Activated CD8-positive, alpha-beta memory T cell treated with anti-CD3 and anti-CD28 coated beads, Interleukin-2, amount 50 U/mL, for 48 hours (primary cell): ENCODE results near the gene ARHGEF2.

Source experiments
- DNase-seq: peaks from one replicate; pipeline ENCODE4 v3.0.0-alpha.2; 2020

Gene ARHGEF2

DNA sequence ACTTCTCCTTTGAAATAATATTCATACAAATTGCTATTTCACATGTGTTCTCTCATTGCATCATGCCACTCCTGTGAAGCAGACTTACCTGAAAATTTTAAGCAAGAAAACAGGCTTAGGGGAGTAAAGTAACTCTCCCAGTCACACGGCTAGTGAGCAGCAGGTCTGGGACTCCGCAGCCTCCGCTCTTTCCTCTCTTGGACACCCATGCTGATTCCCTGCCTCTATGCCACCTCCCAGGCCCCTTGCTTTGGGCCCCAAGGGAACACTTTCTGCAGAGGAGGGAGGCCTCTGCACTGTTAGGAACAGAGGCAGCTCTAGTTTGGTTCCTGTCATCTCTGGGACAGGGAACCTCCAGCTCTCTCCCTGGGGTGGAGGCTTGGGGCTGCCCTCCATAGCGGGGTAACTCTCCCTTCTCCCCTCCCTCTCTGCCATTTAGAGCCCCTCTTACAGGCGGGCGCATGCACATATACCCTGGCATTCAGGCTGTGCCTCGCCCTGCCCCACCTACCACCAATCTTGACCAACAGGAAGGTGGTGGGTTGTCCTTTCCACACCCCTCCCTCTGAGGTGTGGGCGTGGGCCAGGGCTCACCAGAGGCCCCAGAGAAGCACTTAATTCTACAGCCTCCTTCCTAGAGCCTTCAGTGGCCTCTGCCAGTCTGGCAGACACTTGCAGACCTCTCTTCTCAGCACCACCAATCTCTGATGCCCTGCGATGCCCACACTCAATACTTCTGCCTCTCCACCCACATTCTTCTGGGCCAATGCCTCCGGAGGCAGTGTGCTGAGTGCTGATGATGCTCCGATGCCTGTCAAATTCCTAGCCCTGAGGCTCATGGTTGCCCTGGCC is 37.1 kb downstream of the ARHGEF2 start, which contains the start of gene RXFP4:
RXFP4 (plus strand) TSS at position 646 of the 852 bp plus-strand sequence; CDS start at position 718, 72 bp downstream.
- DNase-seq, result no peak

DNA sequence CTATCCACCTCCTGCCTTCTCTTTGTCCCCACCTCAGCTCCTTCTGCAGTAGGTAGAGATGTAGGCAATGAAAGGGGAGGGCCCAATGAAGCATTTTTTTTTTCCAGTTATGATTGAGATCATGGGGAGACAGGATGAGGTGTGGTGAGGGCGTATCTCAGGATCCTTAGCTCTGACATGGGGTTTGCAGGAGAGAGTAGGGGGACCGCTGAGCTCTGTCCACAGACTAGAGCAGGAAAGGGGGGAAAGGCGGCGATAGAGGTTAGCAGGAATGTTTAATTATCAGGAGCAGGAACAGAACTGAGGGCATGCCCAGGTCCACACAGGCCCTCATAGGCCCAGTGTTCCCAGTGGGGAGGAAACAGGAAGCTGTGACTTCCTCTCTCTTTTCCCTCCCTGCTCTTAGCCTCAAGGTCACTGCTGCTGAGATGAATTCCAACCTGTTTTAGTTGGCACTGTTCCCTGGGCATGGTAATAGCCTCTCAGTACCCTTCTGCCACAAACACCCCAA is 37.8 kb downstream of the ARHGEF2 start:
- no peak for DNase-seq

DNA sequence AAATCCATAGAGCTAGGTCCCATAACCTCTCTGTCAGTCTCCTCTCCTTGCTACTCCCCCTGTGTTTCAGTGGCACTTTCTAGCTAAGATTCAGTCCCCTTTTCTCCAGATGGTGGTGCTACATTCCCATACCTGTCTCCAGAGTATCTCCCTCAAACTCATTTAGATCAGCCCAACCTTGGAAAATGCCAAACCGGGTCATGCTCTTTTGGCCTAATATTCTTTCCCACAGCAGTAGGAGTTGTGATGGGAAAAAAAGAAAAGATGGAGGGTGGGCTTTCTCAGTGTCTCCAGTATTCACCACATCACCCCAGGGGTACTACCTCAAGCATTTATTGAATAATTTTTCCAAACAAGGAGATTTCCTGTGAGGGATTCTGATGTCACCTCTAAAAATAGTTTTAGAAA is 40.1 kb downstream of the ARHGEF2 start:
- peak; percentile 48 for DNase-seq

DNA sequence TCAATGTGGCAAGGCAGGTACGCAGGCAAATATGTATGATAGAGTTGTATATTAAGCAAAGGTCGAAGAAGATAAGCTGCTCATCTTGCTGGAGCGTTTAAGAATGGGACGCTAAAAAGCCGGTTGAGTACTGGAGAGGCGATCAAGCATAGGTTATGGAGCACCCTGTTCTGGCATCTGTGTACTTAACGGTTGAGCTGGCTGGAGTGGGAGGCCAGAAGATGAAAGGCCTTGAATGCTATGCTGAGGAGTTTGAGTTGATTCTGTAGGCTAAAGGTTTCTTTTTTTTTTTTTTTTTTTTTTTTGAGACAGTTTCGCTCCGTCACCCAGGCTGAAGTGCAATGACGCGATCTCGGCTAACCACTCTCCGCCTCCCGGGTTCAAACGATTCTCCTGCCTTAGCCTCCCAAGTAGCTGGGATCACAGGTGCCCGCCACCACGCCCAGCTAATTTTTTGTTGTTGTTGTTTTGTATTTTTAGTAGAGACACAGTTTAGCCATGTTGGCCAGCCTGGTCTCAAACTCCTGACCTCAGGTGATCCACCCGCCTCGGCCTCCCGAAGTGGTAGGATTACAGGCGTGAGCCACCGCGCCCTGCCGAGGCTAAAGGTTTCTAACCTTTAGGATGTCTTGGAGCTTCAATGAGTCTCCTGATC is 43.3 kb downstream of the ARHGEF2 start:
- peak; percentile 56 for DNase-seq

DNA sequence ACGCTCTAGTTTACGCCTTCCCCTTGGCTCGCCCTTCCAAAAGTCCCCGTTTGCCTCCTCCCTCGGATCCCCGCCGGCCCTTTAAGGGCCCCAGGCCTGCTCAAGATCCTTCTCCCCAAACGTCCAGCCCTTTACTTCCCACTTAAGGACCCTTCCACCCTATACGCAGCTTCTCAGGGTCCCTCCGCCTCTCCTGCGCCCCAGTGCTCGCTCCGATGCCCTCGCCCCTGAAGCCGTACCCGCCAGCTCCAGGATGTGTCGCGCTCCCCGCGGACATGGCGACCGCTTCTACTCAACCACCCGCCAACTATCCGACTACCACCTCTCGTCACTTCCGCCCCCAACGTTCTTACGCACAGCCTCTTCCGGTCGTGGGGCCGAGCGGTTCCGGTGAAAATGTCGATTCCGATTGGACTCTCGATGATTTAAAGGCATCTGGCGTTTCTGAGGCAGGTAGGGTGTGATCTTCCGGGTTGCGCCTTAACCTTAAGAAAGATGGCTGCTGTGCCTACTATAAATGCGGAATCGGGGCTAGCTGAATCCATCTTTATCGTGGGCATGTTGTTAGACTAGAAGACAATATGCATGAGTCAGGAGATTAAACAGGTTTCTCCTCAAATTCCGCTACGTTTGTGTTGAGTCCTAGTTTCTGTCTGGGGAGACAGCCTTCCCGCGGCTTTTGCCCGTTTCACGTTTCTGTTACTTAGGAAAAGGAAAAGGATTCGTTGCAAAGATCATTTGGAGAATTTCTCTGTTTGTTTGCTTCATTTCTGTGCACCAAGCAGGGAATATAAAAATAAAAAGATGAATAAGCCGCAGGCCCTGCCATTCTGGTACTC is 44.0 kb downstream of the ARHGEF2 start, which contains the start of gene KHDC4:
KHDC4 (minus strand) TSS at position 317 of the 839 bp plus-strand sequence; CDS start at position 277, 40 bp downstream.
- peak; percentile 92 for DNase-seq

DNA sequence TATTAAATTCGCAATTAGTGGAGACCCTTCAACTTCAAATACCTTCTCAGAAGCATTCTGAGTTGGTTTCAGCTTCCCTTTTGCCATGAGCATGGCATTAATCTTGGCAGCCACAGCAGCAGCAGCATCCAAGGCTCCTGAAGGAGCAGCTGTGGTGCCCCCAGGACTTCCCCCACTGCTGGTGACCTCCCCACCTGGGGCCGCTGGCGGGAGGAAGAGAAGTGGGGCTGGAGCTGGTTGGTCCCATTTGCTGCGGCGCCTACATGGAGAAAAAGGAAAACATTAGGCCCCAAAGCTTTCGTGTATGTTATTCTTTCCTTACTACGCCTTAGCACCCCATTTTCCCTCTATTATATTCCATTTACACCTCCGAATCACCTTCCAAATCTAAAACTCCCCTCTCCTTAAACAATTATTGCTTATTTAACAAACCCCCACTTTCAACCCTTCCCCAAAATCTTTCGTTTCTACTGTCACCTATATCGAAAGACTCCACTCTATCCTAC is 44.7 kb downstream of the ARHGEF2 start:
- peak; percentile 57 for DNase-seq

DNA sequence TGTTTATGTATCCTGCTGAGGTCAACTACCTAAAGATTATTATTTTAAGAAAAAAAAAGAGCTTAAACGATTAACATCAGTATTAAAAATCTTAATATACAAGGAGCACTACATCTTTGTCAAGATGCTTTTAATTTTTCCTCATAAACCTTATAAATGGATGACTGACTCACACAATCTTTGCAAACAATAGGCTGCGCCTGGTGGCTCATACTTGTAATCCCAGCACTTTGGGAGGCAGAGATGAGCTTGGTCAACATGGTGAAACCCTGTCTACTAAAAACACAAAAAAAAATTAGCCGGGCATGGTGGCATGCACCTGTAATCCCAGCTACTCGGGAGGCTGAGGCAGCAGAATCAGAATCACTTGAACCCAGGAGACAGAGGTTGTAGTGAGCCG is 45.9 kb downstream of the ARHGEF2 start:
- DNase-seq, result peak; percentile 40

DNA sequence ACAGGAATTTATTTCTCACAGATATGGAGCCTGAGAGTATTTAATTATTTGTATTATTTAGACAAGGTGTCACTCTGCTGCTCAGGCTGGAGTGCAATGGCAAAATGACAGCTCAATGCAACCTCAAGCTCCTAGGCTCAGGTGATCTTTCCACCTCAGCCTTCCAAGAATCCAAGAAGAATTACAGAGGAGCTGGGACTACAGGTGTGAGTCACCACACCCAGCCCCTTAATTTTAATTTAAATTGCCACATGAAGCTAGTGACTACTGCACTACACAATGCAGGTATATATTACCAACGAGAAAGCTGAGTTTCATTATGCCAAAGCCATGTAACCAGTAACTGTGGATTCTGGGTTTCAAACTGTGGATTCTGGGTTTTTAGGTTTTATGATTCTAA is 46.3 kb downstream of the ARHGEF2 start:
- DNase-seq, result peak; percentile 37

DNA sequence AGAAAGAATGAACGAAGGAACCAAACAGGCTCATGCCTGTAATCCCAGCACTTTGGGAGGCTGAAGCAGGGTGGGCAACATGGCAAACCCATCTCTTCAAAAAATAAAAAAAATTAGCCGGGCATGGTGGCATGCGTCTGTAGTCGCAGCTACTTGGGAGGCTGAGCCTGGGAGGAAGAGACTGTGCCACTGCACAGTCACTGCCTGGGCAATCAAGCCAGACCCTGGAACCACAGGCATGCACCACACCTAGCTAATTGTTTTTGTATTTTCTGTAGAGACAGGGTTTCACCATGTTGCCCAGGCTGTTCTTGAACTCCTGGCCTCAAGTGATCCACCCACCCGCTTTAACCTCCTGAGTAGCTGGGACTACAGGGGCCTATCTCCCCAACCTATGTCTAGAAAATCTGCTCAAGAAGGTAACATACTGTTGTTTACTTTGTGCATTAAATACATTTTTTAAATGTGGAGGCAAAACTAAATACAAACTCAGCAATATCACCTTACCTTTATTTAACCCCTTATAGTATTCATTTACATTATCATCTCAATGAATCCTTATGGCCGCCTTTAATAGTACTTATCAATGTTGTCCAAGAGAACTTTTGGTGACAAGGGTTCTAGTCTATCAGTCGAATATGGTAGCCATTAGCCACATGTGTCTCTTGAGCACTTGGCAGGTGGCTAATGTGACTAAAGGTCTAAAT is 46.9 kb downstream of the ARHGEF2 start:
- DNase-seq, result peak; percentile 46

DNA sequence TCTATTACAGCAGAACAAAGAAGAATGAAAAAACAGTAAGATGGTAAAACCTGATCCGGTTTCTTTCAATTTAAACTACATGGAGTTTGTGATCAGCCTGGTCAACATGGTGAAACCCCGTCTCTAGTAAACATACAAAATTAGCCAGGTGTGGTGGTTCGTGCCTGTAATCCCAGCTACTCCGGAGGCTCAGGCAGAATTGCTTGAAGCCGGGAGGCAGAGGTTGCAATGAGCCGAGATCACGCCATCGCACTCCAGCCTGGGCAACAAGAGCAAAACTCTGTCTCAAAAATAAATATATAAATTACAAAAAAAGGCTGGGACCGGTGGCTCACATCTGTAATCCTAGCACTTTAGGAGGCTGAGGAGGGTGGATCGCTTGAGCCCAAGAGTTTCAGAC is 47.6 kb downstream of the ARHGEF2 start:
- peak; percentile 45 for DNase-seq

DNA sequence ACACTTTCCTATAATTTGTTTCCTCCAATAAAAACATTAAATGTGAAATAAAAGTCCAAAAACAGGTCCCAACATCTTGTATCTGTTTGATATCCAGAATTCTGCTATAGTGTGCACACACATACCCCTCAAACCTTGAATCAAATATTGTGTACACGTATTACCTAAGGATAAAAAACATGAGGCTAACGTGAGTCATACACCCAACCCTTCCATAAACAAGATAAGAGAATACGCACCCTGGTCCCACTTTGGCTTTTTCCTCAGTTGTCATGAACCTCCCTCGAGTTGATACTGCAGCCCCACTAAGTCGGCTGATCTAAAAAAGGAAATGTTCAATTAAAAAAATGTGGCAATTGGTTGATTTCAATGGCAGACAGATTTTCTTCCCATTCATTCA is 49.3 kb downstream of the ARHGEF2 start:
- no peak for DNase-seq

DNA sequence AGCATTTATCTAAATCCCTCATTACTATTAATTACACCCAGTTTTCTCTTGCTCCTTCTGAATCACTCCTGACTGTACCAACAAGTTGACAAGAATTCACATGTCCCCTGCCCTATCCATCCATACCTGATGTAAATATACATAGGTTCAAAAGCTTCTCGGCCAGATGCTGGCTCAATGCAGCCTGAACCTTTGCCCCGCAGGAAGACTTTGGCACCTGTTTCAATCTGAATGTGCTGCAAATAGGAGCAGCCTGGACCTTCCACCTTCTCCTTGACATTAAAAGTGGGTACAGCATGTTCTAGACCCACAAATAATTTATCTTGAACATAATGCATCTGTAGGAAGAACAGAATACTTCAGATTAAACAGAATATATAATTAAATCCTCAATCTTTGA is 52.8 kb downstream of the ARHGEF2 start:
- DNase-seq, result peak; percentile 42

DNA sequence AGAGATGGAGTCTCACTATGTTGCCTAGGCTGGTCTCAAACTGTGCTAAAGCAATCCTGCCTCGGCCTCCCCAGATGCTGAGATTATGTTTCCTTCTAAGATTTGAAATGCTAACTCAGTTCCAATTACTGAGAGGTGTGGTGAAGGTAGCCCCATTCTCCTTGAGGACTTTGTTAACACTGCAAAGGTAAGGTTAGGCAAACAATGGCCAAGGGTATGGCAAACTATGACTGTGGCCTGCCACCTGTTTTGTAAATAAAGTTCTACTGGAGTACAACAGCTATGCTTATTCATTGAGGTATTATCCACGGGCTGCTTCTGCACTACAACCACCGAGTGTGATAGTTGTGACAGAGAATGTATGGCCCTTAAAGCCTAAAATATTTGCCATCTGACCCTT is 57.6 kb downstream of the ARHGEF2 start:
- no peak for DNase-seq

DNA sequence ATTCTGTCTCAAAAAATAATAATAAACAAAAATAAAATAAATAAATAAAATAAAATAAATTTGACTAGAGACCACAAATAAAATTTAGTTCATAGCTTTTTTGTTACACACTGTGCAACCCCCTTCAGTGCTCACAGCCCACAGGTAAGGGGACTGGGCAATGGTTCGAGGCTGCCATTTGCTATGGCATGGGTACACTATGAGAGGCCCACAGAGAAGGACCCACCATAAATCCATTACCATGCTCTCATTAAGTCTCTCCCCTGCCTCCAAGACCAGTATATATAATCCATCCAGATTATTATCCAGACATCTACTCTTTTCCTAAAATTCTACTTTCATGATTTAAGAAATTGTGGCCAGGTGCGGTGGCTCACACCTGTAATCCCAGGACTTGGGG is 58.5 kb downstream of the ARHGEF2 start:
- no peak for DNase-seq

DNA sequence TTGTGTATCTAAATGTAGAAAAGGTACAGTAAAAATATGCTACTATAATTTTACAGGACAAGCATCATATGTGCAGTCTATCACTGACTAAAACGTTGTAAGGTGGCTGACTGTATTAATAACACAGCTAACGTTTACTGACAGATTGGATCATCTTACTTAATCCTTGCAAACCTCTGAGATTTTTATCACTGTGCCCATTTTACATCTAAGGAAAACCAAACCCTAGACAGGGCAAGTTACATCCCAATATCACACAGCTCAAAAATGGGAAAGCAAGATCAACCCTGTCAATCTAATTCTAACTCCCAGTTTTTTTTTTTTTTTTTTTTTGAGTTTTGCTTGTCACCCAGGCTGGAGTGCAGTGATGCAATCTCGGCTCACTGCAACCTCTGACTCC is 59.7 kb downstream of the ARHGEF2 start:
- DNase-seq, result no peak

DNA sequence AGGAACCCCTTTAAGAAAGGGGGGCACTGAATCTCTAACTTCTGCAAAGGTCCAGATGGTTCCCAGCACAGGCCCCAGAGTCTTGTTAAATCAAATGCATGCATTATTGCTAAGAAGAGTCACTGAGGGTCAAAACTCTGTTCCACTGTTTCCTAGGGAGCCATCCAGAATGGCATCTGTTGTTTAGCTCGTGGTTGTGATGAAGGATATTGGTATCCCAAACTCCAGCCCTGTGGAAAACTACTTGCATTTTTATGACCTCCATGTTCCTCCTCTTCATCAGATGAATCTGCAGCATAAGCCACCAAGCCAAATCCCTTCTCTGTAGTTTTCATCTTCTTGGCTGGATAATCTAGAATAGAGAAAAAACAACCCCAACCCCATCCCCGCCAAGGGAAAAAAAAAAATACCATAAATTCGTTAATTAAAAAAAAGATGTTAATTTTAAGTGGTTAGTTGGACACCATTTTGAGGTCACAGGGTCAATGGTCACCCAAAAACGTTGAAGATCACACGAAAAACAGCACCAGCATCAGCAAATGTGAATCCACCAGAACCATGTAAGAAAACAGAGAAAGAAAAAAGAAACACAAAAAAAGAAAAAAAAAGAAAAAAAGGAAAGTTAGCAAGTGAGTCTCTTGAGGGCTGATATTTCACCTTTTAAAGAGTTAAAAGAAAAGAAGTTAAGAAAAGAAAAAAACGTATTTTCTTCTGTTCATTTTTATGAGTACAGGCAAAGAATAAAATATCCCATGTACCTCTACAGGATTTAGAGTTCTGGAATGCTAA is 64.2 kb downstream of the ARHGEF2 start:
- DNase-seq, result no peak

DNA sequence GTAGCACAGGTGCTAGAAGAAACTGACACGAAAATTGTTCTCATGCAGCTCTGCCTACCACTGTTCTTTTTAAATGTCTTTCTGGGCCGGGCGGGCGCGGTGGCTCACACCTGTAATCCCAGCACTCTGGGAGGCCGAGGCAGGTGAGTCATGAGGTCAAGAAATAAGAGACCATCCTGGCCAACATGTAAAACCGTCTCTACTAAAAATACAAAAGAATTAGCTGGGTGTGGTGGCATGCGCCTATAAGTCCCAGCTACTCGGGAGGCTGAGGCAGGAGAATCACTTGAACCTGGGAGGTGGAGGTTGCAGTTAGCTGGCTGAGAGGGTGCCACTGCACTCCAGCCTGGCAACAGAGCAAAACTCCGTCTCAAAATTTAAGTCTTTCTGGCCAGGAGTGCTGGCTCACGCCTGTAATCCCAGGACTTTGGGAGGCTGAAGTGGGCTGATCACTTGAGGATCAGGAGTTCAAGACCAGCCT is 66.3 kb downstream of the ARHGEF2 start:
- DNase-seq, result no peak

DNA sequence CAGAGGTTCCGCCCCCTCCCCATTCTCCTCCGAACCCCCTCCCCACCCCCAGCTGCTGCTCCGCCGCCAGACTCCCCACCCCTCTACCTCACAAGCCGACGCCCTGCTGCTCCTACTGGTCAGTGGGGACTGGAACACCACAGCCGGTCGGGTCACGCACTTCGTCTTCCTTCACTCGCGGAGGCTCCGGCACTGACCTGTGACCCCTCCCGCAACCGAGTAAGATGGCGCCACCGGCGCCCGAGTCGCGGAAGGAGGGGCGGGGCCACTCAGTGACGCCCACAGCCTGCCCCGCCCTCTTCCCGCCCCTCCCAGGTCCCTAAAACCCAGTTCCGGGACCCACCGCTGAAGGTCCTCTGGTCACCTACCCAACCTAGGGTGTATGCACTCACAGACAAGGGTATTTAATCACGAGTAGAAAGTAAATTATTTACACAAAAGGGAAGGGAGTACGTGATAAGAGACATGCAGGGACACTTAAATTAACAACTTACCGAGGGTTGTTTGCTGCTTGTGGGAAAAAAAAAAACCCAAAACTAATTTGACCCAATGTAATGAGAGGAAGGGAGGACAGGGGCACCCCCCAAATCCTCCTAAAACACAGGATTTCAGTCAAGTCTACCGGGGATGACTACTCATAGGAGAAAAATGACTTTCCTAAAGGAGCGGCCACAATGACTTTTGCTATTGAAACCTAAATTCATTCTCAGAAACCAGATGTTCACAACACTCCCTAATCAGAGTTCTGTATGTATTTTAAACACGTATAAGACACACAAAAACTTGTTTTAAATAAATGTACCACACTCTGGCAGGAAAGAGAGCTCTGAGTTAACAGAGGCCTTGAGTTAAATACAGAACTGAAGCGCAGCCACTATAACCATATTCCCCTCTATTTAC is 66.9 kb downstream of the ARHGEF2 start, which contains the start of gene RIT1:
RIT1 (minus strand) TSS at position 194 of the 900 bp plus-strand sequence. CDS start 588 bp downstream, outside the sequence.
- DNase-seq, result peak; percentile 92

DNA sequence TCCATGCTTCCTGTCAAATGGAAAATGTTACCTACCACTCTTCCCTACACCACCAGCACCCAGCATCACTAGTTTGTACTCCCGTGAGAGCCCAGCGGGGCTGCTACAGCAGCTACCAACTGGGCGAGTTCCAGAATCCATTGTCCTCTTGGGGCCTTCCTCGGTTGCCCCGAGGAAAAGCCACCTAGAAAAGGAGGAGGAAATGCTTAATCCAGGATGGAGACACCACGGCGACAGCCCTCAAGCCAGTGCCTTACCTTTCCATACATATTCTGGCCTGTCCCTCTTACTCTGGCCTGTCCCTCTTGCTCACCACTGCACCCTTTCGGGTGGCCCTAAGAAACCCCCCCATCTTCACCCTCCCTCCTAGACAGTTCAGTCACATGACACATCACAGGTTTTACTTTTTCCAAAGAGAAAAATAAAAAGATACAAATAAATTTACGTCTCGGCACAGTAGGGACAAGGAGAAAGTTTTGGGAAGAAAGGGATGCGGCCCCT is 67.7 kb downstream of the ARHGEF2 start:
- peak; percentile 63 for DNase-seq

DNA sequence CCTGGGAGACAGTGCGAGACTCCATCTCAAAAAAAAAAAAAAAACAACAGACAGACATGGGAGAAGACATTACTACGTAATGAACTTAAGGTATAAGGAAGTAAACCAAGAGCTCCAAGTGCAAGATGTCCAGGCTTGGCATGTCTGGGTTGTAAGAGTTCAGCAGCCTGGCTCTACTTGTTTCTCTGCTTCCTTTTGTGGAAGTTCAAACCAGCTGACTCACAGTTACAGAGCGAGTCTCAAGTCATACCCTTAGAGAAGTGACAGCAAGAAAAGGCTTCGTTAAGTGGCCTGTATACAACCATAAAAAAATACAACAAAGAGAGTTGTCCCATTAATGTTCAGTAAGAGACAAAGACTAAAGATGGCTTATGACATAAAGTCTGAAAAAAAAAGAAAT is 68.5 kb downstream of the ARHGEF2 start:
- no peak for DNase-seq
